ENCODE results near the gene RSPRY1. TPM values are rescaled to one million over a fixed set of nuclear protein-coding genes. Genes with fewer than 3 reads are reported as not detected.

Gene RSPRY1
- total and polyA plus RNA-seq, 2 of the 4 experiments (the other 2 are of a cell fraction), result 25.2 to 62.2 TPM

DNA sequence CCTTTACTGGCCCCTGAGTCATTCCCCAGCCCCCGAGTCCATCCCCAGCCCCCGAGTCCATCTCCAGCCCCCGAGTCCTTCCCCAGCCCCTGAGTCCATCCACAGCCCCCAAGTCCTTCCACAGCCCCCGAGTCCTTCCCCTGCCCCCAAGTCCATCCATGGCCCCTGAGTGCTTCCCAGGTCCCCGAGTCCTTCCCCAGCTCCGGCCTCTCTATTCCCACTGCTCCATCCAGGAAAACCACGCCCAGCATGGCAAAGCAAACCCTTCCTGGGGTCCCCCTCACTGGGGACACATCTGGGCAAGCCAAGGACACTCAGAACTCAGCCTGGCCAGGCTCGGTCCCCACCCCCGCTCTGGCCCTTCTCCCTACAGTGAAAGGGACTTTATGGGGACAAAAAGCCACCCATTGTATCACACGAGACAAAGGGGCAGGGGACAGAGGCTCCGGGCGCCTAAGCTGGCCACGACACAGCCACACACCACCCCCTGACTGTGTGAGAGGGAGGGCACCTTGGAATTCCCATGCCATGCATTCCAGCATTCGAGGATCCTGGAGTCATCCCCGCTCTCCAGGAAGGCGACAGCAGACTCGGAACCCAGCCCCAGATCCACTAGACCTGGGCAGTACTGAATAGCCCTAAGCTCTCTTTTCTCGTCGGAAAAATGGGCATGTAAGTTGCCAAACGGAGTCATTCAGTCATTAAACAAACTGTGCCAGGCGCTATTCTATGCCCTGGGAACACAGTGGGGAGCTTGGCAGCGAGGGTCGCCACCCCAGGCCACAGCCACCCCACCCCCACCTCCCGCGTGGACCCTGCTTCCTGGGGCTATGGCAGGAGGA lies 84.3 kb downstream of the RSPRY1 start (continued):
- no peak for TF ChIP-seq RFX5 (IDR thresholded peaks at IDR 0.05; ENCODE audit: low read depth, low read length)

DNA sequence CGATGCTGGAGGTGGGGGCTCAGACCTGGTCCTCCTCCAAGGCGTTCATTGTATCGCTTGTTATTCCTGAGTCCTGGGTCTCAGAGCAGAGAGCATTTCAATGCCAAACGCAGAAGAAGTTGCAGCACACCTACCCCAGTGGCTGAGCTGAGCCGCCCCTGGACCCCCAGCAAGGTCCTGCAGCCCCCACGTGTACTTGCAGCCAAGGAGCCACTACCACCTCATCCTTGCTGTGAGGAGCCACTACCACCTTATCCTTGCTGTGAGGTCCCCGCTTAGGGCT lies 84.9 kb downstream of the RSPRY1 start:
- Histone ChIP-seq H2BK120ac (ENCODE audit: low read depth, low read length) (no peak overlapping the region), H2AK5ac (ENCODE audit: low read depth, low read length) (no peak overlapping the region; the same call in 1 of the 2 replicates), H3K9me3 (ENCODE audit: control insufficient read depth, insufficient read depth, low read length) (no peaks in the 10 kb centered on the region), H2AFZ (replicated peaks; ENCODE audit: low read length, poor library complexity) (no peak overlapping the region), H2BK20ac (ENCODE audit: low read depth, low read length) (no peak overlapping the region), H4K5ac (ENCODE audit: low read depth, low read length) (no peak overlapping the region), H3K9me1 (ENCODE audit: insufficient read depth, low read length) (no peaks in the 10 kb centered on the region), H3K9ac (ENCODE audit: low read depth, low read length) (no peak overlapping the region), H3K36me3 (ENCODE audit: control insufficient read depth, insufficient read depth, low read length) (no peaks in the 10 kb centered on the region), H3K4me1 (ENCODE audit: control insufficient read depth, insufficient read depth, low read length) (no peaks in the 10 kb centered on the region), H4K8ac (ENCODE audit: low read depth in 2 of 2, low read length in 2 of 2) (no peak overlapping the region), H4K91ac (ENCODE audit: insufficient read depth, low read depth, low read length) (no peak overlapping the region), H2BK15ac (ENCODE audit: low read depth, low read length) (no peak overlapping the region), H3K18ac (ENCODE audit: low read depth, low read length) (no peak overlapping the region), H3K4ac (ENCODE audit: low read depth, low read length) (no peak overlapping the region), H3K27ac (ENCODE audit: insufficient read depth, low read length) (no peak overlapping the region), H3K56ac (ENCODE audit: extremely low read depth, insufficient read depth, low read length) (no peak overlapping the region), H3K4me3 (ENCODE audit: insufficient read depth, low read depth, low read length) (no peak overlapping the region), H2BK5ac (ENCODE audit: low read depth, low read length, poor library complexity, severe bottlenecking) (no peak overlapping the region), H2AK9ac (replicated peaks; ENCODE audit: low read depth, low read length, poor library complexity) (no peak overlapping the region), H3K79me1 (ENCODE audit: low read depth in 1 of 2, low read length in 2 of 2) (no peaks in the 10 kb centered on the region), H3K4me2 (ENCODE audit: low read depth, low read length) (no peak overlapping the region), H4K20me1 (ENCODE audit: insufficient read depth, low read length) (no peaks in the 10 kb centered on the region; the same call in 1 of the 2 replicates), H3K23ac (ENCODE audit: low read depth, low read length) (no peak overlapping the region), H3K27me3 (ENCODE audit: control insufficient read depth, insufficient read depth, low read length) (peaks cover 7% of the 10 kb centered on the region; the same call in 1 of the 2 replicates), H3K14ac (replicated peaks; ENCODE audit: low read depth, low read length) (no peak overlapping the region)
- ChIA-PET POLR2A (ENCODE audit: unreplicated experiment) (no interaction called here), CTCF (no interaction called here)
- intact Hi-C loops (cut with micrococcal nuclease) (no loop called here), in situ Hi-C loops (cut with MboI; ENCODE audit: low sequenced_read_pairs) (no loop called here), dilution Hi-C loops (cut with HindIII; ENCODE audit: low sequenced_read_pairs, unreplicated experiment) (no loop called here)
- TF ChIP-seq CHD1 (IDR thresholded peaks at IDR 0.05; ENCODE audit: low read depth, low read length), result no peak
- no peak for TF ChIP-seq RFX5 (IDR thresholded peaks at IDR 0.05; ENCODE audit: low read depth, low read length)
- TF ChIP-seq MAFK (IDR thresholded peaks at IDR 0.05; ENCODE audit: low read depth, low read length), result no peak
- no peak for TF ChIP-seq RCOR1 (IDR thresholded peaks at IDR 0.05; ENCODE audit: insufficient replicate concordance, low read length)
- no peak for TF ChIP-seq POLR2A (IDR thresholded peaks at IDR 0.05; ENCODE audit: low read depth, low read length)
- TF ChIP-seq MAZ (IDR thresholded peaks at IDR 0.05; ENCODE audit: borderline replicate concordance, low read depth, low read length), result no peak
- no peak for TF ChIP-seq SMC3 (IDR thresholded peaks at IDR 0.05; ENCODE audit: low read depth, low read length)
- TF ChIP-seq NFE2L2 (IDR thresholded peaks at IDR 0.05; ENCODE audit: low read depth, low read length), result no peak
- TF ChIP-seq, protein P1, sequence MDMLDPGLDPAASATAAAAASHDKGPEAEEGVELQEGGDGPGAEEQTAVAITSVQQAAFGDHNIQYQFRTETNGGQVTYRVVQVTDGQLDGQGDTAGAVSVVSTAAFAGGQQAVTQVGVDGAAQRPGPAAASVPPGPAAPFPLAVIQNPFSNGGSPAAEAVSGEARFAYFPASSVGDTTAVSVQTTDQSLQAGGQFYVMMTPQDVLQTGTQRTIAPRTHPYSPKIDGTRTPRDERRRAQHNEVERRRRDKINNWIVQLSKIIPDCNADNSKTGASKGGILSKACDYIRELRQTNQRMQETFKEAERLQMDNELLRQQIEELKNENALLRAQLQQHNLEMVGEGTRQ (IDR thresholded peaks at IDR 0.05; ENCODE audit: low read depth, low read length), result no peak
- no peak for TF ChIP-seq FOS (IDR thresholded peaks at IDR 0.05; ENCODE audit: low read depth, low read length)
- TF ChIP-seq, protein P2, sequence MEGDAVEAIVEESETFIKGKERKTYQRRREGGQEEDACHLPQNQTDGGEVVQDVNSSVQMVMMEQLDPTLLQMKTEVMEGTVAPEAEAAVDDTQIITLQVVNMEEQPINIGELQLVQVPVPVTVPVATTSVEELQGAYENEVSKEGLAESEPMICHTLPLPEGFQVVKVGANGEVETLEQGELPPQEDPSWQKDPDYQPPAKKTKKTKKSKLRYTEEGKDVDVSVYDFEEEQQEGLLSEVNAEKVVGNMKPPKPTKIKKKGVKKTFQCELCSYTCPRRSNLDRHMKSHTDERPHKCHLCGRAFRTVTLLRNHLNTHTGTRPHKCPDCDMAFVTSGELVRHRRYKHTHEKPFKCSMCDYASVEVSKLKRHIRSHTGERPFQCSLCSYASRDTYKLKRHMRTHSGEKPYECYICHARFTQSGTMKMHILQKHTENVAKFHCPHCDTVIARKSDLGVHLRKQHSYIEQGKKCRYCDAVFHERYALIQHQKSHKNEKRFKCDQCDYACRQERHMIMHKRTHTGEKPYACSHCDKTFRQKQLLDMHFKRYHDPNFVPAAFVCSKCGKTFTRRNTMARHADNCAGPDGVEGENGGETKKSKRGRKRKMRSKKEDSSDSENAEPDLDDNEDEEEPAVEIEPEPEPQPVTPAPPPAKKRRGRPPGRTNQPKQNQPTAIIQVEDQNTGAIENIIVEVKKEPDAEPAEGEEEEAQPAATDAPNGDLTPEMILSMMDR (conservative IDR thresholded peaks at IDR 0.05; ENCODE audit: low read depth, low read length), result no peak
- TF ChIP-seq, protein P3, sequence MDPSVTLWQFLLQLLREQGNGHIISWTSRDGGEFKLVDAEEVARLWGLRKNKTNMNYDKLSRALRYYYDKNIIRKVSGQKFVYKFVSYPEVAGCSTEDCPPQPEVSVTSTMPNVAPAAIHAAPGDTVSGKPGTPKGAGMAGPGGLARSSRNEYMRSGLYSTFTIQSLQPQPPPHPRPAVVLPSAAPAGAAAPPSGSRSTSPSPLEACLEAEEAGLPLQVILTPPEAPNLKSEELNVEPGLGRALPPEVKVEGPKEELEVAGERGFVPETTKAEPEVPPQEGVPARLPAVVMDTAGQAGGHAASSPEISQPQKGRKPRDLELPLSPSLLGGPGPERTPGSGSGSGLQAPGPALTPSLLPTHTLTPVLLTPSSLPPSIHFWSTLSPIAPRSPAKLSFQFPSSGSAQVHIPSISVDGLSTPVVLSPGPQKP (IDR thresholded peaks at IDR 0.05; ENCODE audit: borderline replicate concordance, low read depth, low read length), result no peak
- TF ChIP-seq RAD21 (IDR thresholded peaks at IDR 0.05; ENCODE audit: low read length), result no peak
- BruUV-seq (replicated peaks), result no TSS peak
- WGBS, 2 experiments (ENCODE audit: extremely low coverage in 2 of 2, insufficient read length in 1 of 2), result 76% methylated on average over 5 of the region's 7 CpGs; no CpG with 5 or more reads in 1 of the 2 experiments
- DNase-seq (no peak), ATAC-seq (ENCODE audit: low read depth) (no peak)
